GM12878 (cell line): ENCODE data around the gene LSMEM2. TPM values are rescaled to one million over a fixed set of nuclear protein-coding genes. Genes with fewer than 3 reads are reported as not detected.

Experiments used
- ATAC-seq: fragments of 200-7000 bp; cut with Tn5 transposase; 3 replicates; pipeline ENCODE4 v1.9.1; 2020; ENCODE audit warnings: mild to moderate bottlenecking, moderate library complexity
- BruUV-seq: library from RNA; stranded (reverse); fragments of 400-500 nt; replicated peaks from 2 replicates; lab custom pipeline; 2021; lab: Mats Ljungman, UMichigan
- CTCF ChIA-PET: fragments of 300-600 bp; sonication (Branson Sonifier 250); formaldehyde crosslinking; extraction: SDS; loops from one replicate; lab custom pipeline; 2021; ENCODE audit warnings: inconsistent platforms; lab: Yijun Ruan, JAX
- POLR2A ChIA-PET: fragments of 350-600 bp; formaldehyde crosslinking; extraction: SDS; loops from one replicate; lab custom pipeline; 2021; ENCODE audit warnings: inconsistent platforms; lab: Charles Lee
- RAD21 ChIA-PET: fragments of 300-600 bp; sonication (Branson Sonifier 250); formaldehyde crosslinking; loops from one replicate; lab custom pipeline; 2023; ENCODE audit warnings: antibody characterized with exemption; ENCODE audit not compliant: unreplicated experiment; lab: Charles Lee
- SMC1A ChIA-PET: fragments of 300-600 bp; sonication (Branson Sonifier 250); formaldehyde crosslinking; loops from one replicate; lab custom pipeline; 2023; ENCODE audit not compliant: unreplicated experiment, uncharacterized antibody; lab: Charles Lee
- DNase-seq: peaks from one replicate; pipeline ENCODE4 v3.0.0-alpha.2; 2011; ENCODE audit warnings: low read depth, low spot score
- FAIRE-seq: peaks from 3 replicates; lab custom pipeline; 2011; peaks lifted over from hg19 to GRCh38; lab: Jason Lieb, UNC
- H2AFZ ChIP-seq: 2 replicates; pipeline ENCODE4 v1.6.0; 2011; ENCODE audit warnings: low read depth, low read length, control low read depth; ENCODE audit not compliant: control insufficient read depth
- H3K27ac ChIP-seq: 2 replicates; pipeline ENCODE4 v1.5.1; 2011; ENCODE audit warnings: control low read depth; ENCODE audit not compliant: control insufficient read depth, insufficient read depth
- H3K27me3 ChIP-seq, 2 experiments: replicated peaks in 1 of 2; 2 replicates each; pipeline versions ENCODE4 v1.6.0 to v1.6.1; 2011; ENCODE audit warnings: low read length in 1 of 2; ENCODE audit not compliant: control insufficient read depth in 2 of 2, insufficient read depth in 2 of 2
- H3K36me3 ChIP-seq, 2 experiments: 2 replicates each; pipeline ENCODE4 v1.5.1; 2011; ENCODE audit warnings: low read length in 1 of 2; ENCODE audit not compliant: control insufficient read depth in 2 of 2, insufficient read depth in 2 of 2
- H3K4me1 ChIP-seq: 2 replicates; pipeline ENCODE4 v1.6.1; 2011; ENCODE audit warnings: mild to moderate bottlenecking, low read length, moderate library complexity, mixed read lengths; ENCODE audit not compliant: control insufficient read depth, insufficient read depth
- H3K4me2 ChIP-seq: 2 replicates; pipeline ENCODE4 v1.6.0; 2011; ENCODE audit warnings: control low read depth; ENCODE audit not compliant: control insufficient read depth, insufficient read depth
- H3K4me3 ChIP-seq: fragments of 200-600 bp; sonication (generic); 2 replicates; pipeline ENCODE4 v1.5.1; 2016
- H3K79me2 ChIP-seq: 2 replicates; pipeline ENCODE4 v1.6.0; 2011; ENCODE audit warnings: low read length; ENCODE audit not compliant: control insufficient read depth, insufficient read depth
- H3K9ac ChIP-seq: 2 replicates; pipeline ENCODE4 v1.8.0; 2011; ENCODE audit warnings: low read length, control low read depth, mixed read lengths; ENCODE audit not compliant: control insufficient read depth, insufficient read depth
- H3K9me3 ChIP-seq: replicated peaks from 3 replicates; pipeline ENCODE4 v1.5.1; 2011; ENCODE audit warnings: mild to moderate bottlenecking, low read length; ENCODE audit not compliant: control insufficient read depth, insufficient read depth
- H4K20me1 ChIP-seq: 2 replicates; pipeline ENCODE4 v1.6.0; 2011; ENCODE audit not compliant: control insufficient read depth, insufficient read depth
- BCL11A ChIP-seq: IDR thresholded peaks from 2 replicates; pipeline ENCODE4 v1.6.1; 2011; ENCODE audit warnings: low read depth, low read length
- CHD4 ChIP-seq: fragments of 200-600 bp; sonication (generic); IDR thresholded peaks from 2 replicates; pipeline ENCODE4 v1.6.1; 2016; ENCODE audit warnings: mild to moderate bottlenecking
- KAT2A ChIP-seq: conservative IDR thresholded peaks from 2 replicates; pipeline ENCODE4 v1.6.1; 2011; ENCODE audit warnings: low read depth, low read length; ENCODE audit not compliant: control insufficient read depth
- NRF1 ChIP-seq: conservative IDR thresholded peaks from 2 replicates; pipeline ENCODE4 v1.6.1; 2011; ENCODE audit warnings: mild to moderate bottlenecking, low read depth, low read length, improper control_type of control experiment
- SMAD5 ChIP-seq: IDR thresholded peaks from 2 replicates; pipeline ENCODE4 v1.6.1; 2016; ENCODE audit warnings: antibody characterized with exemption, low read depth
- TAF1 ChIP-seq: IDR thresholded peaks from 2 replicates; pipeline ENCODE4 v1.6.1; 2011; ENCODE audit warnings: mild to moderate bottlenecking, low read depth, low read length, borderline replicate concordance
- ZNF384 ChIP-seq: IDR thresholded peaks from 2 replicates; pipeline ENCODE4 v1.6.1; 2012; ENCODE audit warnings: low read depth, mild to moderate bottlenecking, low read length, improper control_type of control experiment, borderline replicate concordance
- ZNF622 ChIP-seq: fragments of 450-650 bp; IDR thresholded peaks from 2 replicates; pipeline ENCODE4 v1.6.1; 2017; ENCODE audit warnings: mild to moderate bottlenecking, inconsistent platforms
- WGBS: methylation state at CpG from one replicate; pipeline ENCODE4 v1.1.6; 2016; ENCODE audit warnings: low lambda C conversion rate; ENCODE audit not compliant: insufficient replicate concordance, insufficient coverage; ENCODE audit errors: missing lambda C conversion rate; 5-methylcytosine and 5-hydroxymethylcytosine counted together
- in situ Hi-C: fragments of 300-500 bp; cut with MboI; formaldehyde crosslinking; loops from 9 replicates; pipeline ENCODE4 v1.14.3; 2018; ENCODE audit warnings: mixed read lengths
- intact Hi-C: fragments of 100-400 bp; cut with micrococcal nuclease; formaldehyde crosslinking; loops from one replicate; pipeline ENCODE4 v1.14.2; 2022; ENCODE audit not compliant: unreplicated experiment
- polyA plus RNA-seq, 11 experiments: library from polyadenylated mRNA; depleted of rRNA in 4 of 11; unstranded in 6 of 11; stranded (reverse) in 5 of 11; fragments of >200 nt; fragmentation: Nextera tagmentation in 4 of 11; fragmentation: Illumina TruSeq in 1 of 11; extraction: Ambion mirVana in 4 of 11; extraction: Trizol in 1 of 11; gene quantifications; 1 replicate in 1 of 11; 2 replicates in 10 of 11; pipeline versions ENCODE4 v1.2.1 to v1.2.3, GENCODE V29; 2011 to 2016; ENCODE audit warnings: inconsistent platforms in 2 of 11, missing spikeins in 2 of 11, low read depth in 1 of 11
- total RNA-seq, 4 experiments: library from RNA; depleted of rRNA in 3 of 4; stranded (reverse); fragments of >200 nt in 3 of 4; fragmentation: Illumina TruSeq in 1 of 4; extraction: Trizol in 1 of 4; gene quantifications; 2 replicates each; pipeline versions ENCODE4 v1.2.1 to v1.2.3, GENCODE V29; 2013 to 2021
- TF ChIP-seq, protein P1 (sequence below): fragments of 450-650 bp; IDR thresholded peaks from 2 replicates; pipeline ENCODE4 v1.6.1; 2014; ENCODE audit warnings: mild to moderate bottlenecking

LSMEM2 gene
- total and polyA plus RNA-seq, 10 of the 15 experiments (the other 5 are each of a cell fraction or from before 2014, with no cell fraction given) = 0.17 TPM; not detected in 9

- Histone ChIP-seq H4K20me1 (no peaks in the 10 kb centered on the region), H2AFZ (no peak overlapping the region), H3K9me3 (no peaks in the 10 kb centered on the region), H3K4me3 (no peak overlapping the region), H3K4me1 (peaks cover 3% of the 10 kb centered on the region; the same call in 1 of the 2 replicates), H3K9ac (no peak overlapping the region), H3K36me3 (peaks cover 0 to 28% of the 10 kb centered on the region in 2 experiments; a peak in 3 of 4 replicates), H3K79me2 (peaks cover 21% of the 10 kb centered on the region)
- DNase-seq (no peak), ATAC-seq (no peak)
- 95% methylated on average over 23 of the region's 23 CpGs for WGBS
- ChIA-PET CTCF (interaction anchor here (1.1 kb wide), 1 partner anchor 14 kb away, joined by 4 read pairs; no protein-coding TSS in a partner anchor), RAD21 (no interaction called here)
- in situ Hi-C loops (no loop called here), intact Hi-C loops (no loop called here)
- TF ChIP-seq SMAD5 (no peak), BCL11A (no peak), ZNF384 (no peak), ZNF622 (no peak), TAF1 (no peak), KAT2A (no peak), NRF1 (no peak), CHD4 (no peak)
- TF ChIP-seq, protein P1, sequence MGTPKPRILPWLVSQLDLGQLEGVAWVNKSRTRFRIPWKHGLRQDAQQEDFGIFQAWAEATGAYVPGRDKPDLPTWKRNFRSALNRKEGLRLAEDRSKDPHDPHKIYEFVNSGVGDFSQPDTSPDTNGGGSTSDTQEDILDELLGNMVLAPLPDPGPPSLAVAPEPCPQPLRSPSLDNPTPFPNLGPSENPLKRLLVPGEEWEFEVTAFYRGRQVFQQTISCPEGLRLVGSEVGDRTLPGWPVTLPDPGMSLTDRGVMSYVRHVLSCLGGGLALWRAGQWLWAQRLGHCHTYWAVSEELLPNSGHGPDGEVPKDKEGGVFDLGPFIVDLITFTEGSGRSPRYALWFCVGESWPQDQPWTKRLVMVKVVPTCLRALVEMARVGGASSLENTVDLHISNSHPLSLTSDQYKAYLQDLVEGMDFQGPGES = no peak
- TF ChIP-seq, all 136 proteins: peak for 0
- H3K27ac ChIP-seq = no peak overlapping the region
- no peaks in the 10 kb centered on the region for H3K27me3 ChIP-seq
- ChIA-PET POLR2A (no interaction called here), SMC1A (no interaction called here)
- H3K4me2 ChIP-seq = no peak overlapping the region
- BruUV-seq = no TSS peak
- no peak for FAIRE-seq
These were observed 9.6 kb downstream of the LSMEM2 start for GRCh38 chr3:50288387-50289007.
